ENCODE data around the gene MSMP. TPM values are rescaled to one million over a fixed set of nuclear protein-coding genes. Genes with fewer than 3 reads are reported as not detected.

MSMP gene
- total RNA-seq, 1 experiment from 2014 or later, result 2.1 TPM

DNA sequence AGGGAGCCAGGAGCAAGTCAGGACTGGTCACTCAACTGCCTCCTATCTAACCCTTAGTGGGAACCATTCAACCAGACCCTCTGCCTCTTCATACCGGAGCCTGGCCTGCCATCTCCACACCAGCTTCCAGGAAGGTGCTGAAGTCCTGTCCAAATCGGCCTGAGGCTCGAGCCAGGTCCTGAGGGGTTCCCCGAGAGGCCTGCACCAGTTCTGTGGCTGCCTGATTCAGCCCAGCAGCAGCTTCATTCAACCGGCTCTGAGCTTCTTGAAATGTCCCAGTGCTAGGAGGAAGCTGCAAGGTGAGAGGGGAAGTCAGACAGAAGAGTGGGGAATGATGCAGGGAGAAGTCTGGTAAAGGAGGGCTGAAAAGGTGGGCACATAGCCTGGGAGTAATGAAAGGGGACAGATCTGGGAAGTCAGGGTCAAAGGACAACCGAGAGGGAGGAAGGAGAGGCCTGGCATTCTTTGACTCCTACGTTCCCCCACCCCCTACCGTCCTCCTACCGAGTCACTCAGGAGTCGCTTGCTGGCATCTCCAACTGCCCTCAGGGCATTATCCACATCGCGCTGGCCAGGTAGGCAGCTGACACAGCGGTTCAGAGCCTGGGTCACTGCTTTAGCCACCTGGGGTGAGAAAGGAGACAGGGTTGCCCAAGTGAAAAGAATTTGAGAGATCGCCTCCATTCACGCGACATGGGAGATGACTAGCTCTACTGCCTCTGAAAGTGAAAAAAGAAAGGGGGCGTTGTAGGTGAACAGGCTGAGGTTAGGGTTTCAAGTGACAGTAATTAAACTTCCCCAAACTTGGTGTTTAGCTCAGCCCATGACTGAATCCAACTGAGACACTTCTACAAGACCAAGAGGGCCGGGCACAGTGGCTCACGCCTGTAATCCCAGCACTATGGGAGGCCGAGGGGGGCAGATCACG, 42.3 kb downstream of the MSMP start (continued):
- TF ChIP-seq ZNF425 (CRISPR knock-in tag; conservative IDR thresholded peaks at IDR 0.05), result no peak
- TF ChIP-seq, protein P1, sequence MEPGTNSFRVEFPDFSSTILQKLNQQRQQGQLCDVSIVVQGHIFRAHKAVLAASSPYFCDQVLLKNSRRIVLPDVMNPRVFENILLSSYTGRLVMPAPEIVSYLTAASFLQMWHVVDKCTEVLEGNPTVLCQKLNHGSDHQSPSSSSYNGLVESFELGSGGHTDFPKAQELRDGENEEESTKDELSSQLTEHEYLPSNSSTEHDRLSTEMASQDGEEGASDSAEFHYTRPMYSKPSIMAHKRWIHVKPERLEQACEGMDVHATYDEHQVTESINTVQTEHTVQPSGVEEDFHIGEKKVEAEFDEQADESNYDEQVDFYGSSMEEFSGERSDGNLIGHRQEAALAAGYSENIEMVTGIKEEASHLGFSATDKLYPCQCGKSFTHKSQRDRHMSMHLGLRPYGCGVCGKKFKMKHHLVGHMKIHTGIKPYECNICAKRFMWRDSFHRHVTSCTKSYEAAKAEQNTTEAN (CRISPR knock-in tag; IDR thresholded peaks at IDR 0.05), result no peak
- no peak for TF ChIP-seq ZNF263 (CRISPR knock-in tag; IDR thresholded peaks at IDR 0.05; ENCODE audit: low read depth)
- TF ChIP-seq NR3C1 (CRISPR knock-in tag; conservative IDR thresholded peaks at IDR 0.05; ENCODE audit: low read depth), result no peak

- POLR2A ChIA-PET, result no interaction called here
- H3K36me3 Mint-ChIP-seq, result peaks cover 82% of the 10 kb centered on the region
Measured at GRCh38 chr9:35710818-35711500, 43.1 kb downstream of the MSMP start.

DNA sequence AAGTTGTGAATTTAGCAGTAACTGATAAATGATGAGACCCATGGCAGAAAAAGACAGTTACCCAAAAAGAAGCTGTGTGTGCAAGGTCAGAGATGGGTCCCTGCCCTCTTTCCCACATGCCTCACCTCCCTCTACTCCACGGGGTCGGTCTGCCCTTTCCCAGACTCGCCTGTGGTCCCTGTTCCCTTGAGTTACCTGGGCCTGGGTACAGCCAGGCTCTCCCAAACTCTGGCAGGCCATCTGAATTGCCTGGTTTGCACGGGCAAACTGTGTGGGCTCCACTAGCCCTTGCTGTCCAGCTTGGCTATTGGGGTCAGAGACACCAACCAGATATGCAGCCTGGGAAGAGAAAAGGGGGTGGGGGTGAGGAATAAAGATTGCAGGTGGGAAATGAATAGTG, 45.9 kb downstream of the MSMP start:
- no peaks in the 10 kb centered on the region for H3K27me3 Mint-ChIP-seq (ENCODE audit: low read depth)
- no peak overlapping the region for H3K27ac Mint-ChIP-seq
- H3K4me1 Mint-ChIP-seq, result no peaks in the 10 kb centered on the region
- no peaks in the 10 kb centered on the region for H3K9me3 Mint-ChIP-seq
- TF ChIP-seq SP1 (CRISPR knock-in tag; conservative IDR thresholded peaks at IDR 0.05), result no peak
- no peak for TF ChIP-seq ZNF512 (CRISPR knock-in tag; IDR thresholded peaks at IDR 0.05; ENCODE audit: borderline replicate concordance)
- no peak for TF ChIP-seq ZNF396 (CRISPR knock-in tag; IDR thresholded peaks at IDR 0.05; ENCODE audit: borderline replicate concordance)
- no peak for TF ChIP-seq ESRRA (CRISPR knock-in tag; IDR thresholded peaks at IDR 0.05; ENCODE audit: borderline replicate concordance)
- TF ChIP-seq SMAD3 (CRISPR knock-in tag; IDR thresholded peaks at IDR 0.05; ENCODE audit: borderline replicate concordance), result no peak
- no peak for TF ChIP-seq RELA (CRISPR knock-in tag; IDR thresholded peaks at IDR 0.05; ENCODE audit: borderline replicate concordance)
- no peak for TF ChIP-seq HMGXB4 (CRISPR knock-in tag; IDR thresholded peaks at IDR 0.05)
- POLR2A ChIA-PET, result no interaction called here
- no peak for ATAC-seq
- no peak for DNase-seq (ENCODE audit: low spot score)
- CTCF ChIA-PET, result interaction anchor here (1.7 kb wide), 1 partner anchor 11 kb away, joined by 5 read pairs; no protein-coding TSS in a partner anchor
- peaks cover 84% of the 10 kb centered on the region for H3K36me3 Mint-ChIP-seq
- no peak overlapping the region for H3K4me3 Mint-ChIP-seq

More at GRCh38 chr9:35710818-35711500, 43.1 kb downstream of the MSMP start:
- H3K4me3 Mint-ChIP-seq, result no peak overlapping the region
- TF ChIP-seq NR2C2 (CRISPR knock-in tag; IDR thresholded peaks at IDR 0.05), result no peak
- no peak for TF ChIP-seq GTF2I (CRISPR knock-in tag; conservative IDR thresholded peaks at IDR 0.05)
- no peak for TF ChIP-seq CREM (CRISPR knock-in tag; IDR thresholded peaks at IDR 0.05)
- TF ChIP-seq NFYB (CRISPR knock-in tag; conservative IDR thresholded peaks at IDR 0.05; ENCODE audit: low read depth), result no peak
- TF ChIP-seq, protein P2, sequence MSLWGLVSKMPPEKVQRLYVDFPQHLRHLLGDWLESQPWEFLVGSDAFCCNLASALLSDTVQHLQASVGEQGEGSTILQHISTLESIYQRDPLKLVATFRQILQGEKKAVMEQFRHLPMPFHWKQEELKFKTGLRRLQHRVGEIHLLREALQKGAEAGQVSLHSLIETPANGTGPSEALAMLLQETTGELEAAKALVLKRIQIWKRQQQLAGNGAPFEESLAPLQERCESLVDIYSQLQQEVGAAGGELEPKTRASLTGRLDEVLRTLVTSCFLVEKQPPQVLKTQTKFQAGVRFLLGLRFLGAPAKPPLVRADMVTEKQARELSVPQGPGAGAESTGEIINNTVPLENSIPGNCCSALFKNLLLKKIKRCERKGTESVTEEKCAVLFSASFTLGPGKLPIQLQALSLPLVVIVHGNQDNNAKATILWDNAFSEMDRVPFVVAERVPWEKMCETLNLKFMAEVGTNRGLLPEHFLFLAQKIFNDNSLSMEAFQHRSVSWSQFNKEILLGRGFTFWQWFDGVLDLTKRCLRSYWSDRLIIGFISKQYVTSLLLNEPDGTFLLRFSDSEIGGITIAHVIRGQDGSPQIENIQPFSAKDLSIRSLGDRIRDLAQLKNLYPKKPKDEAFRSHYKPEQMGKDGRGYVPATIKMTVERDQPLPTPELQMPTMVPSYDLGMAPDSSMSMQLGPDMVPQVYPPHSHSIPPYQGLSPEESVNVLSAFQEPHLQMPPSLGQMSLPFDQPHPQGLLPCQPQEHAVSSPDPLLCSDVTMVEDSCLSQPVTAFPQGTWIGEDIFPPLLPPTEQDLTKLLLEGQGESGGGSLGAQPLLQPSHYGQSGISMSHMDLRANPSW (CRISPR knock-in tag; conservative IDR thresholded peaks at IDR 0.05; ENCODE audit: low read depth), result no peak
- DNase-seq (ENCODE audit: low spot score), result no peak
- no peaks in the 10 kb centered on the region for H3K27me3 Mint-ChIP-seq (ENCODE audit: low read depth)
- CTCF ChIA-PET, result interaction anchor here (4.1 kb wide), 1 partner anchor 14 kb away, joined by 29 read pairs; no protein-coding TSS in a partner anchor
- ATAC-seq, result no peak
- H3K9me3 Mint-ChIP-seq, result no peaks in the 10 kb centered on the region
- no peak overlapping the region for H3K27ac Mint-ChIP-seq
- H3K4me1 Mint-ChIP-seq, result no peaks in the 10 kb centered on the region

Measured in WTC11 (cell line).